PC-9 (cell line): ENCODE results near the gene NACC2. TPM values are rescaled to one million over a fixed set of nuclear protein-coding genes. Genes with fewer than 3 reads are reported as not detected.

Experiments used
- BruUV-seq: library from RNA; stranded (reverse); fragments of 400-500 nt; replicated peaks from 2 replicates; lab custom pipeline; 2021; lab: Mats Ljungman, UMichigan
- CTCF ChIA-PET: fragments of 300-600 bp; sonication (Branson Sonifier 250); formaldehyde crosslinking; loops from one replicate; lab custom pipeline; 2022; ENCODE audit warnings: antibody characterized with exemption; lab: Charles Lee
- POLR2A ChIA-PET: fragments of 300-600 bp; sonication (Branson Sonifier 250); formaldehyde crosslinking; loops from one replicate; lab custom pipeline; 2022; ENCODE audit warnings: antibody characterized with exemption; ENCODE audit not compliant: unreplicated experiment; lab: Charles Lee
- DNase-seq, 2 experiments: peaks; one replicate each; pipeline versions ENCODE4 v3.0.0 to v3.0.0-alpha.2; 2015 to 2022; ENCODE audit warnings: mixed read lengths in 1 of 2
- H2AFZ ChIP-seq: fragments of 200-600 bp; sonication (generic); 2 replicates; pipeline ENCODE4 v1.8.1; 2017; ENCODE audit warnings: antibody characterized with exemption
- H3F3A ChIP-seq: fragments of 200-600 bp; sonication (generic); 2 replicates; pipeline ENCODE4 v1.8.1; 2017; ENCODE audit warnings: antibody characterized with exemption, mild to moderate bottlenecking, low read depth; ENCODE audit not compliant: insufficient read depth
- H3K27ac ChIP-seq: fragments of 200-600 bp; sonication (generic); 2 replicates; pipeline ENCODE4 v1.6.1; 2016; ENCODE audit warnings: mixed run types
- H3K27me3 ChIP-seq: fragments of 200-600 bp; sonication (generic); 2 replicates; pipeline ENCODE4 v1.6.1; 2016; ENCODE audit warnings: low read depth, mixed run types; ENCODE audit not compliant: insufficient read depth
- H3K36me3 ChIP-seq: fragments of 200-600 bp; sonication (generic); 2 replicates; pipeline ENCODE4 v1.6.1; 2016; ENCODE audit warnings: low read depth, mixed run types
- H3K4me1 ChIP-seq: fragments of 200-600 bp; sonication (generic); replicated peaks from 2 replicates; pipeline ENCODE4 v1.6.1; 2016; ENCODE audit warnings: mixed run types; ENCODE audit not compliant: insufficient read depth
- H3K4me2 ChIP-seq: fragments of 200-600 bp; sonication (generic); 2 replicates; pipeline ENCODE4 v1.6.1; 2017; ENCODE audit warnings: mixed run types
- H3K4me3 ChIP-seq: fragments of 200-600 bp; sonication (generic); 2 replicates; pipeline ENCODE4 v1.6.1; 2016; ENCODE audit warnings: mixed run types
- H3K79me2 ChIP-seq: fragments of 200-600 bp; sonication (generic); 2 replicates; pipeline ENCODE4 v1.6.1; 2017; ENCODE audit warnings: low read depth, mixed run types
- H3K9me2 ChIP-seq: fragments of 200-600 bp; sonication (generic); 2 replicates; pipeline ENCODE4 v1.8.1; 2017; ENCODE audit warnings: mild to moderate bottlenecking; ENCODE audit not compliant: insufficient read depth
- H3K9me3 ChIP-seq: fragments of 200-600 bp; sonication (generic); 2 replicates; pipeline ENCODE4 v1.8.1; 2016; ENCODE audit warnings: low read depth; ENCODE audit not compliant: insufficient read depth
- H4K20me1 ChIP-seq: fragments of 200-600 bp; sonication (generic); 2 replicates; pipeline ENCODE4 v1.8.1; 2017; ENCODE audit not compliant: insufficient read depth
- CTCF ChIP-seq: fragments of 200-600 bp; sonication (generic); conservative IDR thresholded peaks from 2 replicates; pipeline ENCODE4 v1.6.1; 2017; ENCODE audit warnings: mixed run types, antibody characterized with exemption, mild to moderate bottlenecking, moderate library complexity
- EZH2 ChIP-seq: fragments of 200-600 bp; sonication (generic); IDR thresholded peaks from 2 replicates; pipeline ENCODE4 v1.8.0; 2017; ENCODE audit warnings: antibody characterized with exemption, low read depth
- intact Hi-C: fragments of 100-400 bp; cut with micrococcal nuclease; formaldehyde crosslinking; loops from one replicate; pipeline ENCODE4 v1.10.0; 2022; ENCODE audit not compliant: unreplicated experiment
- total RNA-seq: library from RNA; stranded (reverse); gene quantifications from 2 replicates; pipeline ENCODE4 v1.2.3, GENCODE V29; 2021

The NACC2 gene
- total RNA-seq, 1 experiment from 2014 or later, result 22.4 TPM

GRCh38 chr9:136107953-136108647 is 13.0 kb upstream of the NACC2 start:
- no TSS peak for BruUV-seq

GRCh38 chr9:136107155-136107952 is 12.3 kb upstream of the NACC2 start:
- CTCF ChIA-PET, result no interaction called here
- TF ChIP-seq CTCF, result no peak
- TF ChIP-seq EZH2, result no peak
- no peak overlapping the region for H3K4me3 ChIP-seq
- no peaks in the 10 kb centered on the region for H3K9me2 ChIP-seq
- H3K36me3 ChIP-seq, result no peaks in the 10 kb centered on the region
- no peaks in the 10 kb centered on the region for H3K79me2 ChIP-seq
- no peaks in the 10 kb centered on the region for H3K9me3 ChIP-seq
- DNase-seq, result no peak
- H3K4me2 ChIP-seq, result no peak overlapping the region
- intact Hi-C loops, result no loop called here
- H3F3A ChIP-seq, result no peaks in the 10 kb centered on the region
- peaks cover 7% of the 10 kb centered on the region; the same call in 1 of the 2 replicates for H3K4me1 ChIP-seq
- POLR2A ChIA-PET, result no interaction called here
- no peaks in the 10 kb centered on the region for H4K20me1 ChIP-seq
- no peak overlapping the region for H3K27ac ChIP-seq
- no peak overlapping the region for H2AFZ ChIP-seq
- no TSS peak for BruUV-seq
- peaks cover 23% of the 10 kb centered on the region; the same call in 1 of the 2 replicates for H3K27me3 ChIP-seq

More at GRCh38 chr9:136107953-136108647, 13.0 kb upstream of the NACC2 start:
- POLR2A ChIA-PET, result no interaction called here
- intact Hi-C loops, result loop anchor here (2.0 kb wide), 1 partner anchor 13 kb away; the partner anchor contains the start of gene NACC2
- H2AFZ ChIP-seq, result no peak overlapping the region
- no peaks in the 10 kb centered on the region for H3K9me3 ChIP-seq
- peak; percentile 31 to 57 for DNase-seq
- H3F3A ChIP-seq, result 0 out of 2 replicates have a peak, but pooled peaks cover 5% of the 10 kb centered on the region
- H3K79me2 ChIP-seq, result no peaks in the 10 kb centered on the region
- no peak for TF ChIP-seq CTCF
- no peak for TF ChIP-seq EZH2
- CTCF ChIA-PET, result no interaction called here
- H3K36me3 ChIP-seq, result no peaks in the 10 kb centered on the region
- no peaks in the 10 kb centered on the region for H3K9me2 ChIP-seq
- H3K27me3 ChIP-seq, result peaks cover 22% of the 10 kb centered on the region; the same call in 1 of the 2 replicates
- H3K4me1 ChIP-seq, result peaks cover 7% of the 10 kb centered on the region; the same call in 1 of the 2 replicates
- no peak overlapping the region for H3K4me3 ChIP-seq
- H3K27ac ChIP-seq, result no peak overlapping the region
- no peaks in the 10 kb centered on the region for H4K20me1 ChIP-seq
- no peak overlapping the region for H3K4me2 ChIP-seq

GRCh38 chr9:136105398-136106135 is 10.5 kb upstream of the NACC2 start:
- Histone ChIP-seq H3K27ac (no peak overlapping the region), H3K4me3 (no peak overlapping the region), H3K4me1 (peaks cover 7% of the 10 kb centered on the region; the same call in 1 of the 2 replicates), H3K9me2 (no peaks in the 10 kb centered on the region), H3K4me2 (no peak overlapping the region), H4K20me1 (no peaks in the 10 kb centered on the region), H3K36me3 (no peaks in the 10 kb centered on the region), H2AFZ (no peak overlapping the region), H3K9me3 (no peaks in the 10 kb centered on the region), H3F3A (no peaks in the 10 kb centered on the region), H3K79me2 (no peaks in the 10 kb centered on the region), H3K27me3 (peaks cover 23% of the 10 kb centered on the region; the same call in 1 of the 2 replicates)
- TF ChIP-seq CTCF (no peak), EZH2 (no peak)
- intact Hi-C loops, result no loop called here
- peak in 1 of 2 experiments; percentile 30 for DNase-seq
- POLR2A ChIA-PET, result interaction anchor here (0.5 to 1.0 kb wide), 2 partner anchors 14 to 227 kb away, joined by 4 to 5 read pairs; no protein-coding TSS in a partner anchor
- CTCF ChIA-PET, result no interaction called here
- BruUV-seq, result no TSS peak
